ENCODE measurements around the gene ODAD3.

Gene ODAD3

DNA sequence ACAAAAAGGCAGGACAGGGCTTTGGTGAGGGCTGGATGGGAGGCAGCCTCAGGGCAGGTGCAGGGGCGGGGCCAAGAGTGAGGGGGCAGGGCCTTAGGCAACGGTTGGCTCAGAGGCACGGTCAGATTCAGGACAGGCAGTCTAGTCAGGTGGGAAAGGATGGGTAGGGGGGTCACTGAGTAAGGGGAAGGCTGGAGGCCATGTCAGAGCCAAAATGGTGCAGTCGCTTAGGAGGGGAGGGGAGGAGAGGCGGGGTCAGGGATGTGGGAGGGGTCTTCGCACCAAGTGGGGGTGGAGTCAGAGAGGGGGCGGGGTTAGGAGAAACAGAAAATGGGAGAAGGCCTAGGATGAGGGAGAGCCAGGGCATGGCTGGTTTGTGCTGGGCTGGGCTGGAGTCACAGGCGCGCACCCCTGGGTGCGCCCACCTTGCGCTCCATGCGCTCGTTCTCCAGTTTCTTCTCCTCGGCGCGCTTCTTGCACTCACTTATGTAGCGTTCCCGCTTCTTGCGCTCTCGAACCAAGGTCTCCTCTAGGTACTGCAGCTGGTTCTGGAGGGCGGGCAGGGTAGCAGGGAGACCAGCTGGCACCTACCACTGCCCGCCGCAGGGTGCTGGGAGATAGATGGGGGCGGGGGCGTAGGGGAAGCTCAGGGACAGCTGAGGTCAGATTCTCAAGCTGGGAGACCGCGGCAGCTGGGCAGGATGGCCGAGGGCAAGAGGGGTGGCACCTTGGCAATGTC lies 9.0 kb downstream of the ODAD3 start:
- no peak for FAIRE-seq
- TF ChIP-seq, protein P1, sequence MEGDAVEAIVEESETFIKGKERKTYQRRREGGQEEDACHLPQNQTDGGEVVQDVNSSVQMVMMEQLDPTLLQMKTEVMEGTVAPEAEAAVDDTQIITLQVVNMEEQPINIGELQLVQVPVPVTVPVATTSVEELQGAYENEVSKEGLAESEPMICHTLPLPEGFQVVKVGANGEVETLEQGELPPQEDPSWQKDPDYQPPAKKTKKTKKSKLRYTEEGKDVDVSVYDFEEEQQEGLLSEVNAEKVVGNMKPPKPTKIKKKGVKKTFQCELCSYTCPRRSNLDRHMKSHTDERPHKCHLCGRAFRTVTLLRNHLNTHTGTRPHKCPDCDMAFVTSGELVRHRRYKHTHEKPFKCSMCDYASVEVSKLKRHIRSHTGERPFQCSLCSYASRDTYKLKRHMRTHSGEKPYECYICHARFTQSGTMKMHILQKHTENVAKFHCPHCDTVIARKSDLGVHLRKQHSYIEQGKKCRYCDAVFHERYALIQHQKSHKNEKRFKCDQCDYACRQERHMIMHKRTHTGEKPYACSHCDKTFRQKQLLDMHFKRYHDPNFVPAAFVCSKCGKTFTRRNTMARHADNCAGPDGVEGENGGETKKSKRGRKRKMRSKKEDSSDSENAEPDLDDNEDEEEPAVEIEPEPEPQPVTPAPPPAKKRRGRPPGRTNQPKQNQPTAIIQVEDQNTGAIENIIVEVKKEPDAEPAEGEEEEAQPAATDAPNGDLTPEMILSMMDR (IDR thresholded peaks at IDR 0.05; ENCODE audit: insufficient read depth, missing control alignments): no peak
- DNase-seq (ENCODE audit: insufficient read length, low spot score): no peak

DNA sequence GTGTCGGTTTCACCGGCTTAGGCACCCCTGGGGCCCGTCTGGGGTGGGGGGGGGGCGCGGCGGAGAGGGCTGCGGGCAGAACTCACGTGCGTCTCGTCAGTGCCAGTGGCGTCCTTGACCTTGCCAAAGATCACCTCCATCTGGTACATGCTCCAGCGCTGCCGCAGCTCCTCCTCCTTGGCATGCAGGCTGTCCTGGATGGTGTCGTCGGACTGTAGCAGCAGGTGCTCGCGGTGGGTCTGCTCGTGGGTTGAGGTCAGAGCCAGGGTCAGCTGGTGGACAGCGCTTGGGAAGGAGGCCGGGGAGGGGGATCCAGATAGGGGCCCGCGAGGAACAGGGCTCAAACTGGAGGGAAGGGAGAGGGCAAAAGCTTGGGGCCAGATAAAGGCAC lies 11.1 kb downstream of the ODAD3 start:
- DNase-seq (ENCODE audit: insufficient read length, low spot score): no peak
- FAIRE-seq: no peak
- TF ChIP-seq, protein P1 (IDR thresholded peaks at IDR 0.05; ENCODE audit: insufficient read depth, missing control alignments): no peak

DNA sequence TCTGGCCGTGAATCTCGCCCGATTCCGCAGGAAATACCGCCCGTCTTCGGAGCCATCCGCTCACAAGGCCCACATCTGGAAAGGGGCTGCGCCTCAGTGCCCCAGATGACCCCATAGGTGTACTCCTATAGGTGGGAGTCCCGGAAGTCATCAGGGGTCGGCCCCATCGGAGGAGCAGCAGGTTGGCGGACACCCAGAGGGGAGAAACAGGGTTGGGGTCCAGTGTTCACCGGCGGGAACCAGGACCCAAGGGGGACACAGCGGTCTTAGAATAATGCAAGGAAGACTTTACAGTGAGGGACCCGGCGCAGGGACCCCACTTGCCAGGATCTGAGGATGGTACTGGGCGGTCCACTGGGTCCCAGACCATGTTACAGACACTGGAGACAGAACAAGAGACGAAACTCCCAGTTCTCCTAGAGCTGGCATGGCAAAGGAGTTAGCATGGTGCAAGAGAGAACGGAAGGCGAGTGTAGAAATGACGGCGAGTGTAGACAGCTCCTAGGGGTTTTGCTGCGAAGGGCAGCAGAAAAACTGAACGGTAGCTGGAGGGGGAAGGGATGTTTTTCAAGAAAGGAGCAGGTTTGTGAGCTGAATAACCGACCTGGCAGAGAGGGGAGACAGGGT lies 11.6 kb downstream of the ODAD3 start:
- FAIRE-seq (no peak), DNase-seq (ENCODE audit: insufficient read length, low spot score) (no peak)
- TF ChIP-seq, protein P1 (IDR thresholded peaks at IDR 0.05; ENCODE audit: insufficient read depth, missing control alignments): no peak

DNA sequence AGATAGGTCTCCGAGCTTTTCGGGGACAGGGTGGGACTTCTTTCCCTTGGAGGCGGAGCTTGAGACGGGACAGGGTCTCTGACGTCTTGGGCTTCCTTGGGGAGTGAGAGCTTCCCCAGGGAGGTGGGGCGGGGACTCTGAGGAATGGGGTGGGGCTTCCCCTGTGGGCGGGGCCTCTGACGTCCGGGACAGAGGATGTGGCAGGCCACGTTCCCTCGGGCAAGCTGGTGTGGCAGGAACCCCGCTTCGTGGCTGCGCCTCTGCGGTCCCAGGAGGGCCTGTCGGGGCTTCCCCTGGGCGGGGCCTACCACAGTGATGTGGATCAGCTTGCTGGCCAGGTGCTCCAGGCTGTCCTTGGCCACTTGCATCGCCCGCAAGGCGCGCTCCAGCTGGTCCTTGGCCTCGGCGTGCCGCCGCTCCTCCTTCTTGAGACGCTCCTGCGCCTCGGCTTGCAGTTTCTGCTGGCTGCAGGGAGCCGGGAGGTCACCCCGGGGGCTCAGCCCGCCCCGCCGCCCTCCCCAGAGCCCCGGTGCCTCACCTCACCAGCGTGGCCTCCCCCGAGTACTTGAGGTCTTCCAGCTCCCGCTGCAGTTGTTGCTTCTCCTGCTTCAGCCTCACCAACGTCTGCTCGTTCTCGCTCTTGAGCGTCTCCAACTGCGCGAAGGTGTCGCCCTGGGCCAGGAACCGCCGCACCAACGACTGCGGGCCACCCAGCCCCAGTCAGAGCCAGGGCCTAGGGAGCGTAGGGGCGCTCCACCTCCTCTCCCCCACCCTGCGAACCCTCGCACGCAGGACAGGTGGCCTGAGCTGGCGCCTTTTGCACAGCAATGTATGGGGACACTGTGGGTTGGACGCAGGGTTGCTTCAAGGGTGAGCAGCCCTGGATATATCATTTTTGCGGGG lies 12.5 kb downstream of the ODAD3 start:
- TF ChIP-seq, protein P1 (IDR thresholded peaks at IDR 0.05; ENCODE audit: insufficient read depth, missing control alignments): no peak
- DNase-seq (ENCODE audit: insufficient read length, low spot score) (no peak), FAIRE-seq (no peak)

DNA sequence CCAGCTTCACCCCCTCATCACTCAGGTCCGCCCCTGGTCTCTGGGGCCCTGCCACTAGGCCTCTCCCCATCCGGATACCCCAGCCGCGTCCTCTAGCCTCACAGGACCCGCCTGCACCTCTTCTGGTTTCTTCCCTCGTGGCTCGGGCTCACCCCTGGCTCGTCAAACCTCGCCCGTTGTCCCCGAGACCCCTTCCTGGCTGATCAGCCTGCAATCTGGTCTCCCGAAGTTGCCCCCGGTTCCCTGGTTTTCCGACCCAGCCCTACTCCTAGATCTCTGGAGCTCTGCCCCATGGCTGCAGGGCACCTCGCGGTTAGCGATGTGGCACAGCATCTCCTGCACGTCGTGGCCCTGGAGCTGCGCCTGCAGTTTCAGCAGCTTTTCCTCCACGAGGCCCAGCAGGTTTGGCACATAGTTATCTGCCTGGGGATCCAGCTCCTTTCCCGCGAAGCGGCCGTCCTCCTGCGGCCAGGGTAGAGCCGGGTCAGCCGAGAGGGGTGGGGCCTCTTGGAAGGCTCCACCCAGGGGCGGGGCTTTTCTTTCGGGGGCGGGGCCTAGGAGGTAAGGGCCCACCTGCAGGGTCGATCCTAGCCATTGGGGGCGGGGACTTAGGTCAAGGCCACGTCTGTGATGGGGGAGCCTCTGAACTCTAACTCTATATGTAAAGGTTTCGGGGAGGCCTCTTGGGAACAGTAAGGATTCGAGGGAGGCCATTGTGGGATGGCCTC lies 13.4 kb downstream of the ODAD3 start:
- TF ChIP-seq, protein P1 (IDR thresholded peaks at IDR 0.05; ENCODE audit: insufficient read depth, missing control alignments): no peak
- DNase-seq (ENCODE audit: insufficient read length, low spot score) (no peak), FAIRE-seq (no peak)

- DNase-seq (ENCODE audit: insufficient read length, low spot score) (no peak), FAIRE-seq (no peak)
- TF ChIP-seq, protein P1 (IDR thresholded peaks at IDR 0.05; ENCODE audit: insufficient read depth, missing control alignments): no peak
Observed at GRCh38 chr19:11420429-11421370, 14.2 kb downstream of the ODAD3 start.
